ENCODE results near the gene RTRAF.
A peak's percentile ranks its signal among the peaks of the same experiment; 100 is the strongest.

Gene RTRAF

DNA sequence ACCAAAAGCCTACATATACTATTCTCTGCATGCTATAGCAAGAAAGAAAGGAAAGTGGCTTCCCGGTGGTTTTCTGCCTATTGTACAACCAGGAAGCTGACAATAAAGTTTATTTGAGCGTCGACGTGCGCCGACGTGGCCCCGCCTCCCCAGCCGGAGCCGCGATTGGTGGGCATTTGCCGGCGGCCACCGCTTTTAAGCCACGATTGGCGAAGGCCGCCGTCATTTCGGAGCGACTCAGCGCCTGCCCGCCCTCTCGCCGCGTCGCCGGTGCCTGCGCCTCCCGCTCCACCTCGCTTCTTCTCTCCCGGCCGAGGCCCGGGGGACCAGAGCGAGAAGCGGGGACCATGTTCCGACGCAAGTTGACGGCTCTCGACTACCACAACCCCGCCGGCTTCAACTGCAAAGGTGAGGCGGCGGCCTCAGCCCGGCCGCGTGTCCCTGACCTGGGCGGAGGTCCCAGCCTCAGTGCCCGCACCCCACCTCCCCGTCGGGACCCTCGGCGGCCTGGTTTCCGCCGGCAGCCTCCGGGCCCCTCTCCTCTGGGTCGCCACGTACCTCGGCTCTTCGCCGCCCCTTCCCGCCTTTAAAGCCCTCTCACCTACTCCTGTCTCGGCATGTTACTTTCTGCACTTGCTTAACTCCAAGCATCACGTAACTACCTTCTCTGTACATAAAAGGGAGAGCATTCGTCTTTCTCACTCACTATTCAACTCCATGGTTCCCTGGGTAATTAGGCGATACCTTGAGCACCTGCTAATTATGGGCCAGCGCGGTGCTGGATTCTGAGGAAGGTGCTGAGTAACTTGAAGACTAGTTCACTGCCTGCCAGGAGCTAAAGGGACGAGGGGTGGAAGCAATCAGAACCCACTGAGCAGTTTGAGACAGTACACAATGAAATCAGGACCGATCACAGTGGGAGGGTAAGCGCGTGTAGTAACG is at the start of gene RTRAF:
Gene RTRAF, plus strand, starts transcription at position 254 of the 942 bp plus-strand sequence. Its CDS starts 94 bp downstream, at position 348.
- H3K27me3 Mint-ChIP-seq = peaks cover 2% of the 10 kb centered on the region
- peak within 1 kb of the TSS; percentile 93 for H3K27ac Mint-ChIP-seq
- H3K9me3 Mint-ChIP-seq (ENCODE audit: low read depth) = no peaks in the 10 kb centered on the region
- H3K4me3 Mint-ChIP-seq = peak within 1 kb of the TSS; percentile 95
- H3K36me3 Mint-ChIP-seq = peaks cover 4% of the 10 kb centered on the region
- peaks cover 45% of the 10 kb centered on the region for H3K4me1 Mint-ChIP-seq (ENCODE audit: low read depth)

DNA sequence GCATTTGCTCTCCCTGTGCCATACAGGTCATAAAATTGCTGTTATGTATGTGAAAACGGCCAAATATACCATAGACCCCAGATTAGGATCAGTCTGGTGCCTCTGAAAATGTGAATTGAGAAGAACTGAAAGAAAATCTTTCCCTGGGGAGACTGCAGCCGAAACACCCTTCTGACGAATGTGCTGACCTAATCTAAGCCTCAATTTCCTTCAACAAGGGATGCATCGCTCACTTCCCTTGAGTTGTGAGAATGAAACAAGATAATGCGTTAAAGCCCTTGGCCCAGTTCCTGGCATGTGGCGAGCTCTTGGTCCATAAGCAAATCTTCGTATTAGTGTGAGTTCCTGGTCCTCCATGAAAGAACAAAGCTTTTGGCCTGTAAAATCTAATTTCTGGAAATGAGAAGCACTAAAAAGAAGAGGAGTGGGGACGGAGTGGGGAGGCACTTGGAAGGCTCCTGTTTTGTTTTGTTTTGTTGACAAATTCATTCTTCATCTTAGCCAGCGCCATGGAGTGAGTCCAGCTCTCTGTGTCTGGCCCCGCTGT is 49.5 kb upstream of the RTRAF start:
- H3K27me3 Mint-ChIP-seq = no peaks in the 10 kb centered on the region
- peaks cover 46% of the 10 kb centered on the region for H3K4me1 Mint-ChIP-seq (ENCODE audit: low read depth)
- no peak overlapping the region for H3K27ac Mint-ChIP-seq
- H3K36me3 Mint-ChIP-seq = peaks cover 21% of the 10 kb centered on the region
- peaks cover 4% of the 10 kb centered on the region for H3K9me3 Mint-ChIP-seq (ENCODE audit: low read depth)
- H3K4me3 Mint-ChIP-seq = no peak overlapping the region

DNA sequence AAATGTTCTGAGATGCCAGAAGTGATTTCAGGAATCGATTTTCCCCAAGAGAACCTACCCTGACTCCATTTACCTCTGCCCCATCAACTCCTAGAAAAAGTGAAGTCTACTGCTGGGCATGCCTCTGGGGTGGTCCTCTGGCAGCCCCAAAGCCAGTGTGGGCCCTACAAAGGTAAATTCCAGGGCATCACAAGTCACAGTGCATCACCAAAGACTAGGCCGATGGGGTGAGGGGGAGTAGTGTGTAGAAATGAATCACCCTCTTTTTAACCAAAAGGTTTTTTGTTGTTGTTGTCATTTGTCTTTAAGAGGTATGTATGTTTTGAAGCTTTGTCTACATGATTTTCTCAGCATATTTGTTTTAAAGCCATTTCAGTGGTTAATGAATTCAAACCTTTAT is 46.4 kb upstream of the RTRAF start:
- Mint-ChIP-seq H3K36me3 (peaks cover 37% of the 10 kb centered on the region), H3K27me3 (no peaks in the 10 kb centered on the region), H3K4me1 (ENCODE audit: low read depth) (peaks cover 36% of the 10 kb centered on the region), H3K27ac (no peak overlapping the region), H3K9me3 (ENCODE audit: low read depth) (peaks cover 17% of the 10 kb centered on the region), H3K4me3 (no peak overlapping the region)

DNA sequence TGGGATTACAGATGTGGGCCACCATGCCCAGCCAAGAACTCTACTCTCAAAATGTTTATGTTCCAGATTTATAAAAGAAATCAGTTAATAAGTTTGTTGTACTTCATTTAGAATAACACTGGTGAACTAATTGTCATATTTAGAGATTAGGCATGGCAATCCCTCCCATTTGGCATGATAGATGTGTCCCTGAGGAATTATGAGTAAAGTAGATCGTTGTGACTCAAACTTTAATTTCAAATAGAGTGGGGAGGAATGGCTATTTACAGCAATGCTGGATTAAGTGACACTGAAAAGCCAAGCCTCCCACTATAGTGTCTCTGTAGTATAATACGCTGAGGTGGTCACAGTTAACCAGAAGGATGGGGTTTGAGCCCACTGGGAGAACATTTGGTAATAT is 39.3 kb upstream of the RTRAF start:
- peaks cover 32% of the 10 kb centered on the region for H3K36me3 Mint-ChIP-seq
- peak overlapping the region; percentile 22 for H3K27ac Mint-ChIP-seq

DNA sequence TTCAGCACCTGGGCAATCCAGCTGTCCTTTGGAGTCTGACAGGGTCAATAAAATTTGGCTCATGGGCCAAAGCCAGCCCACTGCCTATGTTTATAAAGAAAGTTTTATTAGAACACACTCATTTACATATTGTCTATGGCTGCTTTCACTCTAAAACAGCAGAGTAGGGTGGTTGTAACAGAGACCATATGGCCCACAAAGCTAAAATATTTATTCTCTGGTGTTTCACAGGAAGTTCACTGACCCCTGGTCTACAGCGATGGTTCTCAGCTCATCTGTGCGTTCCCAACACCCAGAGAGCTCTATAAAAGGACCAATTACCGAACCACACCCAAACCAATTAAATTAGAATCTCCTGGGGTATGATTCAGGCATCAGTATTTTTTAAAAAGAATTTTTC is 37.7 kb upstream of the RTRAF start:
- no peak overlapping the region for H3K27ac Mint-ChIP-seq
- peaks cover 3% of the 10 kb centered on the region for H3K9me3 Mint-ChIP-seq (ENCODE audit: low read depth)
- peaks cover 27% of the 10 kb centered on the region for H3K36me3 Mint-ChIP-seq
- no peak overlapping the region for H3K4me3 Mint-ChIP-seq
- no peaks in the 10 kb centered on the region for H3K27me3 Mint-ChIP-seq
- peaks cover 6% of the 10 kb centered on the region for H3K4me1 Mint-ChIP-seq (ENCODE audit: low read depth)

More for the DNA sequence above, 39.3 kb upstream of the RTRAF start:
- Mint-ChIP-seq H3K4me3 (no peak overlapping the region), H3K27me3 (no peaks in the 10 kb centered on the region), H3K4me1 (ENCODE audit: low read depth) (peaks cover 6% of the 10 kb centered on the region), H3K9me3 (ENCODE audit: low read depth) (peaks cover 14% of the 10 kb centered on the region)

DNA sequence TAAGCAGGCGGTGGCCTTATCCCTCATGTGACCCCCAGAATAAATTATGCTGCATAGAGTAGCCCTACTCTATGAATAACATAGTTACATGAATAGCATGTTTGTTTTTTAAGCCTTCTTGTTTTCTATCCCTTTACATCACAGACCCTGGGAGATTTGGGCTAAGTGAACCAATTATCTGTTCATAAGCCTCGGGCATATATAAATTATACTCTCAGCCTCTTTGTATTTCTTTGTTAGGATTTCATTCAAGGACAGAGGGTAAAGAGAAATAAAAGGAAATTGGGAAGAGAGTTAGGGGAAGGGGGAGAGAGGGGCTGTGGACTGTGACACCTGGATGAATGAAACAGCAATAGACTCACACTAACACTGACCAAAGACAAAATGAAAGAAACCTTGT is 35.3 kb upstream of the RTRAF start:
- Mint-ChIP-seq H3K4me1 (ENCODE audit: low read depth) (peaks cover 9% of the 10 kb centered on the region), H3K27ac (peak overlapping the region; percentile 25), H3K36me3 (peaks cover 46% of the 10 kb centered on the region), H3K4me3 (no peak overlapping the region), H3K27me3 (no peaks in the 10 kb centered on the region), H3K9me3 (ENCODE audit: low read depth) (peaks cover 21% of the 10 kb centered on the region)

DNA sequence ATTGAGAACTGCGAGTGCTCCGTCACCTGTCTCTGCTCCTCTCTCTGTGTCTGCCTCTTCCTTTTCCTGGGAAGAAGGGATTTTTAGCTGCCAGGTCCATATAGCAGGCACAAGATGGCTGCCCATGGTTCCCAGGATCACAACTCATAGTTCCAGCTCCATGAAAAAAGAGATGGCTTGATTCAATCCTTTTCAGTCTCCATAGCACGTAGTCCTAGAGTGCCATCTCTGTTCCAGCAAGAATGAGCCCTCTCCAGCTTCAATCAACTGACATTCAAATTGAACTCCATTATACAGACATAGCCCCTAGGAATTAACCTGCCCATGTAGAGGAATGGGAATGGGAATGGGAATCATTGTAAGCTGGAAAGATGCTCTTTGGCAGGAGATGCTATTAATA is 34.7 kb upstream of the RTRAF start:
- H3K27me3 Mint-ChIP-seq = no peaks in the 10 kb centered on the region
- H3K36me3 Mint-ChIP-seq = peaks cover 50% of the 10 kb centered on the region
- peaks cover 13% of the 10 kb centered on the region for H3K4me1 Mint-ChIP-seq (ENCODE audit: low read depth)
- peak overlapping the region; percentile 25 for H3K27ac Mint-ChIP-seq
- peaks cover 28% of the 10 kb centered on the region for H3K9me3 Mint-ChIP-seq (ENCODE audit: low read depth)
- no peak overlapping the region for H3K4me3 Mint-ChIP-seq

DNA sequence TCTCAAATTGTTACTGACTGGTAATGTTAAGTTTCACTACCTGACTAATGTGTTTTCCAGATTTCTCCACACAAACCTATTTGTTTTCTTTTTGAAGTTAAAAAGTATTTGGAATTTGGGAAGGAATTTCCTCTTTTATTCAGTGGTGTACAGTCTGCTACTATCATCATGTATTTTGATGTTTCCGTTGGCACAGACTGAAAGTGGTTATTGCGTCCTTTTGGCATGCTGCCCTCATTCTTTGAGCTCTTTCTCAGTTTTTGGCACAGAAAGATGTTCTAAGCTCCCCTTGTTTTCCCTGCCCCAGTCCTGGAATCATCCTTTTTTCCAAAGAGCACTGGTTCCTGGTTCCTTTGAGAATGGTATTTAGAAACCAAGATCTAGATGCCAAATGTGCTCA is 31.4 kb upstream of the RTRAF start:
- Mint-ChIP-seq H3K36me3 (peaks cover 52% of the 10 kb centered on the region), H3K27me3 (no peaks in the 10 kb centered on the region), H3K4me1 (ENCODE audit: low read depth) (peaks cover 43% of the 10 kb centered on the region), H3K9me3 (ENCODE audit: low read depth) (peaks cover 35% of the 10 kb centered on the region), H3K27ac (no peak overlapping the region), H3K4me3 (no peak overlapping the region)

DNA sequence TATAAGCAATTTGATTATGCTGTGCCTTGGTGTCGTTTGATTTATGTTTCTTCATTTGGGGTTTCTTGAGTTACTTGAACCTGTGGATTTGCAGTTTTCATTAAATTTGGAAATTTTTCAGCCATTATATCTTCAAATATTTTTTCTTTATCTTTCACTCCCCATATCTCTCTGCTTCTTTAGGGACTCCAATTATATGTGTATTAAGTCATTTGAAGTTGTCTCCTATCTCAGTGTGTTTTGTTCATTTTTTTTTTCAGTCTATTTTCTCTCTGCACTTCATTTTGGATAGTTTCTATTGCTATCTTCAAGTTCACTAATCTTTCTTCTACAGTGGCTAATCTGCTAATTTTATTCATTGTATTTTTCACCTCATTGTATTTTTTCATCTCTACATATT is 29.4 kb upstream of the RTRAF start:
- Mint-ChIP-seq H3K36me3 (peaks cover 50% of the 10 kb centered on the region), H3K27me3 (no peaks in the 10 kb centered on the region), H3K9me3 (ENCODE audit: low read depth) (peaks cover 35% of the 10 kb centered on the region), H3K4me3 (no peak overlapping the region), H3K4me1 (ENCODE audit: low read depth) (peaks cover 52% of the 10 kb centered on the region), H3K27ac (peak overlapping the region; percentile 7)

DNA sequence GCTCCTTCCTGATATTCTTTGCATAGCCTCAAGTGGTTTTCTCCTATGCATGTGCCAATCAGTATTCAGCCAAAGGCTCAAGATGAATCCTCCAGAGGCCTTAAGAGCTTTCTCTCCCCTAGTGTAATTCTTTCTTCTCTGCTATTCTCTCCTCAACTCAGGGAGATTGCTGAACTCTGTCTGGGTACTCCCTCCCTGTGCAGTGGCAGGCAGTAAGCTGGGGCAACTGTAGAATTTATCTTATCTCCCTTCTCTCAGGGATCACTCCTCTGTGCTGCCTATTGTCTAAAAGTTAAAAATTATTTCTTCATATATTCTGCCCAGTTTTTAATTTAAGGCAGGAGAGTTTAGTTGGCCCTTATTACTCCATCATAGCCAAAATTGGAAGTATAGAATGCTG is 28.5 kb upstream of the RTRAF start:
- no peaks in the 10 kb centered on the region for H3K27me3 Mint-ChIP-seq
- peak overlapping the region; percentile 31 for H3K27ac Mint-ChIP-seq
- peaks cover 52% of the 10 kb centered on the region for H3K4me1 Mint-ChIP-seq (ENCODE audit: low read depth)
- H3K4me3 Mint-ChIP-seq = no peak overlapping the region
- peaks cover 35% of the 10 kb centered on the region for H3K9me3 Mint-ChIP-seq (ENCODE audit: low read depth)
- peaks cover 47% of the 10 kb centered on the region for H3K36me3 Mint-ChIP-seq

DNA sequence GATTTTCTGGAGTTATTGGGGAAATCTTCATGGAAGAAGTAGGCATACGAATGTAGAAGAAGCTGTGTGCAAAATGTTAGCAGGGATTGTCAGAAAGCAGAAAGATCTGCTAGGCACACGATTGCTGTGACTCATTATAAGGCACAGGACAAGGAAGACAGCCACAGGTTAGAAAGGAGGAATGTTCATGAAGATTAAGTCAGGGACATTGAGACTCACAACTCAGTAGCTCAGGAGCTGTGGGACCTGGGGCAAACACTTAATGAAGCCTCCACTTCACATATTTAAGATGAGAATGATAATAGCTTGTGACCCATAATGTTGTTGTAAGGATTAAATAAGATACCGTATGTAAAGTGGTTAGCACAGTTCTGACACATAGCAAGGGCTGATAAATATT is 26.6 kb upstream of the RTRAF start:
- Mint-ChIP-seq H3K4me1 (ENCODE audit: low read depth) (peaks cover 52% of the 10 kb centered on the region), H3K27ac (peak overlapping the region; percentile 89), H3K9me3 (ENCODE audit: low read depth) (peaks cover 24% of the 10 kb centered on the region), H3K27me3 (no peaks in the 10 kb centered on the region), H3K36me3 (peaks cover 42% of the 10 kb centered on the region), H3K4me3 (peak overlapping the region; percentile 22)

DNA sequence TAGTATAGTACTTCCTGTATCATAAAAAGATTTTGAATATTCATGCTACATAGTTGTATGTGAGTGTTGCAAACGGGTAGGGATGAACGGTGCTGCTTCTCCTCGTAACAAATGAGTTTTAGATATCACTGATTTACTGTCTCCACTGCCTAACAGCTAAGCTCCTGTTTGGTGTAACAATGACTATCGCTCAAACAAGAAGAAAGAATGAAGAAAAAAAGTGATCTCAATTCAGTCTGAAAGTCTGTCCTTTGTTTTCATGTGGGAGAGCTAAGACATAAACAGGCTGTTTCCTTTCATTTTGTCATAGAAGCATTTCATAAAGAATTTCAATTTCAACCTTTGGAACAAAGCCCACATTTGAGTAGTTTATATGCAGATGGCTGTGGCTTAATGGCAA is 26.1 kb upstream of the RTRAF start:
- H3K36me3 Mint-ChIP-seq = peaks cover 37% of the 10 kb centered on the region
- H3K9me3 Mint-ChIP-seq (ENCODE audit: low read depth) = peaks cover 21% of the 10 kb centered on the region
- peak overlapping the region; percentile 89 for H3K27ac Mint-ChIP-seq
- peak overlapping the region; percentile 72 for H3K4me3 Mint-ChIP-seq
- H3K27me3 Mint-ChIP-seq = no peaks in the 10 kb centered on the region
- H3K4me1 Mint-ChIP-seq (ENCODE audit: low read depth) = peaks cover 52% of the 10 kb centered on the region

DNA sequence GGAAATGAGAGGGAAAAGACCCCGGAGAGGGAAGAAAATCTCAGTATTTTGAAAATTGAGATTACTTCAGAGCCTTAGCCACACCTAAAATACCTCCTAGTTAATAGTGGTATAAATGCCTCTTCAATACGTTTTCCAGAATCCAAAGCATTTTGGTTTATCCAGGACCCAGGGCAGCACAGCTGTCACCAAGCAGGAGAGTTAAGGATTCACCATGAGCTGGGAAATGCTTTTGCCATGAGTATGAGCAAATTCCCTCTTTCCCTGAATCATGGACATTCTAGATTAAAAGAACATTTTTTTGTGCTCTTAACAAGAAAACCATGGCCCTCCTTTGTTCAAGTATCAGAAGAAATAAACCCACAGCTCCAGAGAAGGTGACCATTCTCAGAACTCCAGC is 21.8 kb upstream of the RTRAF start:
- Mint-ChIP-seq H3K36me3 (peaks cover 15% of the 10 kb centered on the region), H3K27me3 (no peaks in the 10 kb centered on the region), H3K4me1 (ENCODE audit: low read depth) (peaks cover 16% of the 10 kb centered on the region), H3K4me3 (no peak overlapping the region), H3K9me3 (ENCODE audit: low read depth) (no peaks in the 10 kb centered on the region), H3K27ac (peak overlapping the region; percentile 67)

DNA sequence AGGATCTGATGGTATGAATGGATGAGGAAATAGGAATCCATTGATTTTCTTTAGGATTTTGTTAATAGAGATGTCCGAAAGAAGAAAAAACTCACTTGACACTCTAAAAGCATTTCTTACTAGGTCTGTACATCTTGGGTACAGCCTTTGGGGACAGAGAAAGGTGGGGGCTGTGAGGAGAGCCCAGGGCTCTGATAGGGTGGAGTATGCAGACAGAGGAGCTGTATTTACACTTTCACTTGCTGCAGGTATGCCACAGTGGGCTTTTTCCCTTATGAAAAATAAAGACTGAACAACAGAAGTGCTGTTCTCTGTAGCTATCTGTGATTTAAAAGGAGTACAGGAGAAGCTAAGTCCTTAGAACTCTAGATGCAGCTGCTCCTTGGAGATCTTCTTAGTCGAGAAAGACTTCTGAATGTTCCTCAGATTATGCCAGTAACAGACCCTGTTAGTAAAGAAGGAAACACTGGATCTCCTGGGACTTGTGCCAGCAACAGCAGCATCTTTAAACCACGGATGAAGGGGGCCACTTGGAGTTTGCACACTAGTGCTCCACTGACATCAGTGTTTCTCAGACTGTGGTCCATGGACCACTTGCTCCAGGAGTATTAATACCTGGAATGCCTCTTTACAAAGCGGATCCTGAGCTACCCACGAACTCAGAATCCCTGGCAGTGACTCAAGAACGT is 19.4 kb upstream of the RTRAF start:
- H3K27ac Mint-ChIP-seq = peak overlapping the region; percentile 72
- no peaks in the 10 kb centered on the region for H3K9me3 Mint-ChIP-seq (ENCODE audit: low read depth)
- peaks cover 11% of the 10 kb centered on the region for H3K36me3 Mint-ChIP-seq
- no peaks in the 10 kb centered on the region for H3K4me1 Mint-ChIP-seq (ENCODE audit: low read depth)
- no peak overlapping the region for H3K4me3 Mint-ChIP-seq
- no peaks in the 10 kb centered on the region for H3K27me3 Mint-ChIP-seq

DNA sequence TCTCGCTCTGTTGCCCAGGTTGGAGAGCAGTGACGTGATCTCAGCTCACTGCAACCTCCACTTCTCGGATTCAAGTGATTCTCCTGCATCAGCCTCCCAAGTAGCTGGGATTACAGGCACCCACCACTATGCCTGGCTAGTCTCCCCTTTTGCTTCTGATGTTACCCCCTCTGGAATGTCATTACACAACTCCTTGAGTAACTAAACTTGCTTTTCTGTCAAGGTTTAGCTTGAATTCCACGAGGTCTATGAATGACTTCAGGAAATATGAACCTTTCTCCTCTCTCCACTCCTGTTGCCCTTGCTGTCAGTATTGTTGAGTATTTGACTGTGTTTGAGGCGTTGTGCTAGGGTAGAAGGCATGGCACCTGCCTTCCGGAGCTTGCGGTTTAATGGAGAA is 16.8 kb upstream of the RTRAF start:
- Mint-ChIP-seq H3K27ac (no peak overlapping the region), H3K9me3 (ENCODE audit: low read depth) (no peaks in the 10 kb centered on the region), H3K36me3 (peaks cover under 1% of the 10 kb centered on the region), H3K27me3 (no peaks in the 10 kb centered on the region), H3K4me3 (no peak overlapping the region), H3K4me1 (ENCODE audit: low read depth) (no peaks in the 10 kb centered on the region)
